Adrenal gland (tissue), 12 donors: ENCODE measurements around the gene ETV5. TPM values are rescaled to one million over a fixed set of nuclear protein-coding genes. Genes with fewer than 3 reads are reported as not detected.
"Not testable (repeated sequence)": the region's sequence is repeated elsewhere in the genome, so short reads cannot be mapped to it uniquely, and the experiment has no call there.

Experiments used
- DNase-seq, 7 donors: peaks; one replicate each; pipeline ENCODE4 v3.0.0-alpha.2; 2019 to 2020
- H3K27ac ChIP-seq, 5 donors: fragments of 200-600 bp; sonication (generic) in 4 of 5; 1 replicate in 3 of 5; 2 replicates in 2 of 5; pipeline versions ENCODE4 v1.5.1 to v1.8.0; 2016 to 2020; ENCODE audit warnings: mild to moderate bottlenecking in 1 of 5
- H3K27me3 ChIP-seq: fragments of 200-600 bp; 2 replicates; pipeline ENCODE4 v1.8.0; 2021
- H3K36me3 ChIP-seq, 2 donors: fragments of 200-600 bp; replicated peaks in 1 of 2; 1 replicate in 1 of 2; 2 replicates in 1 of 2; pipeline versions ENCODE4 v1.5.1 to v1.8.0; 2018 to 2022
- H3K4me1 ChIP-seq, 2 donors: fragments of 200-600 bp; replicated peaks in 1 of 2; 1 replicate in 1 of 2; 2 replicates in 1 of 2; pipeline versions ENCODE4 v1.5.1 to v1.8.0; 2018 to 2021
- H3K4me3 ChIP-seq, 4 donors: fragments of 200-600 bp; sonication (generic) in 3 of 4; one replicate each; pipeline ENCODE4 v1.5.1; 2016 to 2018
- H3K9me3 ChIP-seq, 3 donors: fragments of 200-600 bp; sonication (generic) in 1 of 3; replicated peaks in 1 of 3; 1 replicate in 2 of 3; 2 replicates in 1 of 3; pipeline versions ENCODE4 v1.5.1 to v1.8.0; 2016 to 2021
- POLR2A ChIP-seq, 2 donors: fragments of 450-650 bp; IDR thresholded peaks; one replicate each; pipeline ENCODE4 v1.6.1; 2017; ENCODE audit warnings: antibody characterized with exemption in 2 of 2, mild to moderate bottlenecking in 2 of 2, moderate library complexity in 1 of 2
- WGBS, 4 donors: extraction: QIAGEN DNeasy Blood & Tissue Kit in 2 of 4; methylation state at CpG; one replicate each; pipeline versions ENCODE4 v1.1.5 to v1.1.7; 2013 to 2017; 5-methylcytosine and 5-hydroxymethylcytosine counted together
- intact Hi-C, 2 donors: fragments of 100-400 bp; cut with DNase I; formaldehyde crosslinking; loops; one replicate each; pipeline versions ENCODE4 v1.14.1 to v1.15.0; 2022 to 2023
- polyA plus RNA-seq, 3 donors: library from polyadenylated mRNA; stranded (reverse); fragments of 200-250 nt in 2 of 3; fragments of 350-450 nt in 1 of 3; fragmentation: Illumina TruSeq in 1 of 3; extraction: RNeasy Lipid Tissue Mini Kit (QIAGEN cat#74804) in 1 of 3; gene quantifications; one replicate each; pipeline ENCODE4 v1.2.3, GENCODE V29; 2013 to 2014
- total RNA-seq, 9 donors: library from RNA; depleted of rRNA in 4 of 9; stranded (reverse); fragments of >200 nt in 4 of 9; fragments of 120-200 nt in 1 of 9; fragmentation: NEBNext Ultra II Directional in 1 of 9; extraction: Animal tissue kit (Norgen Biotek cat#: 25700) in 1 of 9; gene quantifications; one replicate each; pipeline versions ENCODE4 v1.1.0 to v1.2.4, GENCODE V29; 2013 to 2023
- TF ChIP-seq, protein P1 (sequence below), 6 experiments: fragments of 450-650 bp in 4 of 6; fragments of 200-600 bp in 2 of 6; sonication (generic) in 1 of 6; IDR thresholded peaks; 1 replicate in 5 of 6; 2 replicates in 1 of 6; pipeline versions ENCODE4 v1.5.1 to v1.8.0; 2016 to 2021; ENCODE audit warnings: antibody characterized with exemption in 6 of 6, mild to moderate bottlenecking in 2 of 6, moderate library complexity in 1 of 6
- donor health status: healthy with polysubstance abuse.
- donor health status: Bipolar disorder and iron deficiency.
- donor health status: DM: yes; HTN: yes; CAD: no.
- donor health status: DM: no; HTN: no; CAD: no.
- donor health status: DM: no; HTN: no; CAD: no.
- donor health status: DM: yes; HTN: yes; CAD: no.

ETV5 gene
- total and polyA plus RNA-seq, 12 donors: 17.2 to 114 (median 63.3) TPM

GRCh38 chr3:186025161-186025560 lies 83.7 kb downstream of the ETV5 start:
- intact Hi-C loops: no loop called here
- H3K4me3 ChIP-seq: no peak overlapping the region
- no peaks in the 10 kb centered on the region for H3K36me3 ChIP-seq
- no peaks in the 10 kb centered on the region for H3K9me3 ChIP-seq
- 48 to 63% (median 54%) methylated on average over 5 of the region's 5 CpGs for WGBS, 4 donors
- TF ChIP-seq, protein P1, sequence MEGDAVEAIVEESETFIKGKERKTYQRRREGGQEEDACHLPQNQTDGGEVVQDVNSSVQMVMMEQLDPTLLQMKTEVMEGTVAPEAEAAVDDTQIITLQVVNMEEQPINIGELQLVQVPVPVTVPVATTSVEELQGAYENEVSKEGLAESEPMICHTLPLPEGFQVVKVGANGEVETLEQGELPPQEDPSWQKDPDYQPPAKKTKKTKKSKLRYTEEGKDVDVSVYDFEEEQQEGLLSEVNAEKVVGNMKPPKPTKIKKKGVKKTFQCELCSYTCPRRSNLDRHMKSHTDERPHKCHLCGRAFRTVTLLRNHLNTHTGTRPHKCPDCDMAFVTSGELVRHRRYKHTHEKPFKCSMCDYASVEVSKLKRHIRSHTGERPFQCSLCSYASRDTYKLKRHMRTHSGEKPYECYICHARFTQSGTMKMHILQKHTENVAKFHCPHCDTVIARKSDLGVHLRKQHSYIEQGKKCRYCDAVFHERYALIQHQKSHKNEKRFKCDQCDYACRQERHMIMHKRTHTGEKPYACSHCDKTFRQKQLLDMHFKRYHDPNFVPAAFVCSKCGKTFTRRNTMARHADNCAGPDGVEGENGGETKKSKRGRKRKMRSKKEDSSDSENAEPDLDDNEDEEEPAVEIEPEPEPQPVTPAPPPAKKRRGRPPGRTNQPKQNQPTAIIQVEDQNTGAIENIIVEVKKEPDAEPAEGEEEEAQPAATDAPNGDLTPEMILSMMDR (IDR thresholded peaks at IDR 0.05): no peak
- no peak for TF ChIP-seq POLR2A (IDR thresholded peaks at IDR 0.05)
- no peaks in the 10 kb centered on the region for H3K4me1 ChIP-seq
- H3K27ac ChIP-seq: no peak overlapping the region
- no peaks in the 10 kb centered on the region for H3K27me3 ChIP-seq
- DNase-seq: no peak

GRCh38 chr3:186024210-186024609 lies 84.7 kb downstream of the ETV5 start:
- TF ChIP-seq POLR2A (IDR thresholded peaks at IDR 0.05): no peak
- TF ChIP-seq, protein P1 (IDR thresholded peaks at IDR 0.05): no peak
- intact Hi-C loops: no loop called here
- peak in 2 of 7 donors; percentile 8 to 13 for DNase-seq
- WGBS, 4 donors: 55 to 75% (median 66%) methylated on average over 6 of the region's 6 CpGs
- H3K9me3 ChIP-seq: no peaks in the 10 kb centered on the region
- H3K4me3 ChIP-seq: peak overlapping the region in 1 of 4 donors; percentile 3
- no peaks in the 10 kb centered on the region for H3K27me3 ChIP-seq
- H3K27ac ChIP-seq: no peak overlapping the region
- no peaks in the 10 kb centered on the region for H3K4me1 ChIP-seq
- no peaks in the 10 kb centered on the region for H3K36me3 ChIP-seq

DNA sequence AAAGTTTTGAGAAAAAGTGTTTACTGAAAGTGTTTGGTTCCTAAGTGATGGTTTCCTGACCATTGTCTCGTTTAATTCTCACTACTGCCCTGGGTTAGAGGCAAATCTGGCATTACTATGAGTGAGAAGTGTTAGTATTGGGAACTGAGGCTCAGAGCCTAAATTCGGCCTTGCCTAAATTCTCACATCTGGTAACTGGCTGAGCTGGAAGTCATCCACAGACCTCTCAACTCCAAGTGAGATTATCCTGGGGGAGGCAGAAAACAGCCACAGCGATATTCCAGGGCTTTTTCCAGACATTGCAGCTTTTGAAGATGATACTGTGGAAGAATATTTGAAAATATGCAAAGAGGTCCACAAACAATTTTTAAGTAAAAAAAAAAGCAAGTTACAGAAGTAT lies 86.0 kb downstream of the ETV5 start:
- TF ChIP-seq, protein P1 (IDR thresholded peaks at IDR 0.05): no peak
- TF ChIP-seq POLR2A (IDR thresholded peaks at IDR 0.05): no peak
- Histone ChIP-seq H3K4me1 (no peaks in the 10 kb centered on the region), H3K27me3 (no peaks in the 10 kb centered on the region), H3K9me3 (no peaks in the 10 kb centered on the region), H3K36me3 (no peaks in the 10 kb centered on the region), H3K4me3 (no peak overlapping the region), H3K27ac (no peak overlapping the region)
- WGBS, 4 donors: 71 to 88% (median 77%) methylated on average over 3 of the region's 3 CpGs
- intact Hi-C loops: no loop called here
- DNase-seq: no peak

DNA sequence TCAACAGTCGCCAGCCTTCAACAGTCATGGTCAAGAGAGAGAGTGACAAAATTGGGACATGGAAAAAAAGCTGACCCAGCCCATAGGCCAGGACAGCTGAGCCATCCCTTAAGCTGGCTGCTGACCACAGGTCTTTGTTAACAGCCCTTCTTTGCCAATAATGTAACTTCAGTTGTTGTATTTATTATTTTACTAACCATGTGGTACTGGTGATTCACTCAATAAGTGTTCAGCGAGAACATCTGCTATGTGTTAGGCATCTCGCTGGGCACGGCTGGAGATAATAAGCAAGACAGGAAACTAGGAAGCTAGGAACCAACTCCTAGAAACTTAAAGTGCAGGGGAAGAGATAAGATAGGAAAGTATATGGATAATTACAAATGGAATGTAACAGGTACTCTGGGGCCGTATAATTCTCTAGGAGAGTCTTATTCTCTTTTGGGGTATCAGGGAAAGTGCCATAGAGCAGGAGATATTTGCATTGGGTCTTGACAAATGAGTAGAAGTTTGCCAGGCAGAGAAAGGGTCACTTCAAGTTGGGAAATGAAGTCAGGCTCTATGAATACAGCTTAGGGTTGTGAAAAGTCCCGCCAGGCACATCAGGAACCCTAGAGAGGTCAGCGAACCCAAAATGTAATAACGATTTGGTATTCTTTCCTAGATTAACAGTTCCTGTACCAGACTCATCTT lies 87.1 kb downstream of the ETV5 start:
- DNase-seq: peak in 1 of 7 donors; percentile 32
- WGBS, 4 donors: 83 to 89% (median 86%) methylated on average over 8 of the region's 8 CpGs
- H3K27me3 ChIP-seq: no peaks in the 10 kb centered on the region
- H3K4me3 ChIP-seq: no peak overlapping the region
- no peaks in the 10 kb centered on the region for H3K9me3 ChIP-seq
- TF ChIP-seq, protein P1 (IDR thresholded peaks at IDR 0.05): no peak
- TF ChIP-seq POLR2A (IDR thresholded peaks at IDR 0.05): no peak
- no peaks in the 10 kb centered on the region for H3K4me1 ChIP-seq
- H3K27ac ChIP-seq: no peak overlapping the region
- no peaks in the 10 kb centered on the region for H3K36me3 ChIP-seq
- intact Hi-C loops: no loop called here

GRCh38 chr3:186021250-186021649 lies 87.6 kb downstream of the ETV5 start:
- H3K4me3 ChIP-seq, H3K4me1 ChIP-seq, H3K36me3 ChIP-seq, intact Hi-C loops, DNase-seq, H3K27me3 ChIP-seq, H3K27ac ChIP-seq, H3K9me3 ChIP-seq: not testable (repeated sequence)
- WGBS, 4 donors: 89 to 96% (median 93%) methylated on average over 6 of the region's 6 CpGs

DNA sequence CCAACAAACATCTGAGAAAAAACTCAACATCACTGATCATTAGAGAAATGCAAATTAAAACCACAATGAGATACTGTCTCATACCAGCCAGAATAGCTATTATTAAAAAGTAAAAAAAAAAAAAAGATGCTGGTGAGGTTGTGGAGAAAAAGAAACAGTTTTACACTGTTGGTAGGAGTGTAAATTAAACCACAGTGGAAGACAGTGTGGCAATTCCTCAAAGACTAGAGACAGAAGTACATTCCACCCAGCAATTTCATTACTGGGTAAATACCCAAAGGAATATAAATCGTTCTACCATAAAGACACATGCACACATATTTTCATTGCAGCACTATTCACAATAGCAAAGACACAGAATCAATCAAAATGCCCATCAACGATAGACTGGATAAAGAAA lies 89.6 kb downstream of the ETV5 start:
- intact Hi-C loops, H3K27ac ChIP-seq, H3K36me3 ChIP-seq, DNase-seq, H3K4me1 ChIP-seq, H3K4me3 ChIP-seq, H3K9me3 ChIP-seq, H3K27me3 ChIP-seq: not testable (repeated sequence)
- WGBS, 4 donors: 75 to 90% (median 79%) methylated on average over 2 of the region's 2 CpGs
